ENCODE data around the gene BICDL1. TPM values are rescaled to one million over a fixed set of nuclear protein-coding genes. Genes with fewer than 3 reads are reported as not detected.
A peak's percentile ranks its signal among the peaks of the same experiment; 100 is the strongest.

The BICDL1 gene
- total and polyA plus RNA-seq, 10 donors: 4.5 to 16.0 (median 8.7) TPM

DNA sequence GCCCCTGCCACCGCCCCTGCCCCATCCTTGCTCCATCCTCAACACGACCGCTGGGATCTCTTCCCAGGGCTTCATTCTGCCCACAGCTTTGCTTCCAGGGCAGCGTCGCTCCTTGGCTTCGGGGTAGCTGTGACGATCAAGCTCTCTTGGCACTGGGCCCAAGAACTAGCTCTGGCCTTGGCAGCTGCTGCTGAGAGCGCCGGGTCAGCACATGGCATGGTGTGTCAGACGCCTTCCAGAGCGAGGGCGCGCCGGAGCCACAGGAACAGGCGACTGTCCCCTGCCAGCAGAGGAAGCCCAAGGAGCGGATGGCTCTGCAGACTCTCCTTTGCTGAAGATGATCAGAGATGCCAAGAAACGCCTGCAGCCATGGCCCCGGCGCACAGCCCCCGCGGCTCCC lies 111.6 kb downstream of the BICDL1 start:
- H3K4me3 ChIP-seq: peak overlapping the region in 1 of 8 donors; percentile 14
- no peaks in the 10 kb centered on the region for H3K9me3 ChIP-seq
- WGBS, 5 donors: 71 to 89% (median 75%) methylated on average over 15 to 21 of the region's 21 CpGs
- H3K27me3 ChIP-seq (replicated peaks in 1 of 7): no peaks in the 10 kb centered on the region
- TF ChIP-seq, protein P1, sequence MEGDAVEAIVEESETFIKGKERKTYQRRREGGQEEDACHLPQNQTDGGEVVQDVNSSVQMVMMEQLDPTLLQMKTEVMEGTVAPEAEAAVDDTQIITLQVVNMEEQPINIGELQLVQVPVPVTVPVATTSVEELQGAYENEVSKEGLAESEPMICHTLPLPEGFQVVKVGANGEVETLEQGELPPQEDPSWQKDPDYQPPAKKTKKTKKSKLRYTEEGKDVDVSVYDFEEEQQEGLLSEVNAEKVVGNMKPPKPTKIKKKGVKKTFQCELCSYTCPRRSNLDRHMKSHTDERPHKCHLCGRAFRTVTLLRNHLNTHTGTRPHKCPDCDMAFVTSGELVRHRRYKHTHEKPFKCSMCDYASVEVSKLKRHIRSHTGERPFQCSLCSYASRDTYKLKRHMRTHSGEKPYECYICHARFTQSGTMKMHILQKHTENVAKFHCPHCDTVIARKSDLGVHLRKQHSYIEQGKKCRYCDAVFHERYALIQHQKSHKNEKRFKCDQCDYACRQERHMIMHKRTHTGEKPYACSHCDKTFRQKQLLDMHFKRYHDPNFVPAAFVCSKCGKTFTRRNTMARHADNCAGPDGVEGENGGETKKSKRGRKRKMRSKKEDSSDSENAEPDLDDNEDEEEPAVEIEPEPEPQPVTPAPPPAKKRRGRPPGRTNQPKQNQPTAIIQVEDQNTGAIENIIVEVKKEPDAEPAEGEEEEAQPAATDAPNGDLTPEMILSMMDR (IDR thresholded peaks at IDR 0.05 in 8 of 11, conservative IDR thresholded peaks at IDR 0.05 in 3 of 11): no peak
- no peak for TF ChIP-seq POLR2A (IDR thresholded peaks at IDR 0.05)
- peak; percentile 51 to 76 (median 53) for TF ChIP-seq POLR2AphosphoS5 (IDR thresholded peaks at IDR 0.05)
- H3K36me3 ChIP-seq: peaks cover 0 to 100% (median 87%) of the 10 kb centered on the region in 6 donors
- peak overlapping the region in 6 of 8 donors; percentile 51 to 77 (median 65) for H3K27ac ChIP-seq
- no peak for DNase-seq
- intact Hi-C loops (cut with DNase I; ENCODE audit: low total_unique reads): no loop called here
- peaks cover 22 to 56% (median 40%) of the 10 kb centered on the region in 6 donors for H3K4me1 ChIP-seq

DNA sequence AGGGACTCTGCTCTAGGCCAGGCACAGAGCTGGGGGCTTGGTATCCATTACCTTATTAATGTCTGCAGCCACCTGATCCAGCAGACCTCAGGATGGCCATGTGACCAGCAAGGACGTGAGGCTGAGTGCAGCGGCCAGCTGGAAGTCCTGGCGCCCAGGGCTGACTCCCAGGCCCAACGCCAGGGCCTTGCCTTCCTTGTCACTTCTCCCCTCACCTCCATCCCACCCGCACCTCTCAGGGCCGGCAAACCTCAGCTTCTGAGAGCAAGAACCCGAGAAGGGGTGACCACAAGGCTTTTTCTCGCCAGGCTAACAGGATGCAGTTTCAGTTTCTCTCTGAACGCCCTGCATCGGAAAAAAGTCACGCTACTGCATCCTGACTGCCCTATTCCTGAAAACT lies 112.1 kb downstream of the BICDL1 start:
- Histone ChIP-seq H3K27ac (peak overlapping the region; percentile 36 to 77 (median 65)), H3K4me3 (peak overlapping the region in 2 of 8 donors; percentile 14 to 41), H3K36me3 (peaks cover 0 to 100% (median 84%) of the 10 kb centered on the region in 6 donors), H3K27me3 (replicated peaks in 1 of 7) (no peaks in the 10 kb centered on the region), H3K4me1 (peaks cover 22 to 61% (median 40%) of the 10 kb centered on the region in 6 donors), H3K9me3 (no peaks in the 10 kb centered on the region)
- TF ChIP-seq POLR2A (IDR thresholded peaks at IDR 0.05): no peak
- TF ChIP-seq, protein P1 (IDR thresholded peaks at IDR 0.05 in 8 of 11, conservative IDR thresholded peaks at IDR 0.05 in 3 of 11): no peak
- no peak for TF ChIP-seq POLR2AphosphoS5 (IDR thresholded peaks at IDR 0.05)
- intact Hi-C loops (cut with DNase I; ENCODE audit: low total_unique reads): no loop called here
- 22 to 48% (median 35%) methylated on average over 10 to 11 of the region's 11 CpGs for WGBS, 5 donors
- no peak for DNase-seq

DNA sequence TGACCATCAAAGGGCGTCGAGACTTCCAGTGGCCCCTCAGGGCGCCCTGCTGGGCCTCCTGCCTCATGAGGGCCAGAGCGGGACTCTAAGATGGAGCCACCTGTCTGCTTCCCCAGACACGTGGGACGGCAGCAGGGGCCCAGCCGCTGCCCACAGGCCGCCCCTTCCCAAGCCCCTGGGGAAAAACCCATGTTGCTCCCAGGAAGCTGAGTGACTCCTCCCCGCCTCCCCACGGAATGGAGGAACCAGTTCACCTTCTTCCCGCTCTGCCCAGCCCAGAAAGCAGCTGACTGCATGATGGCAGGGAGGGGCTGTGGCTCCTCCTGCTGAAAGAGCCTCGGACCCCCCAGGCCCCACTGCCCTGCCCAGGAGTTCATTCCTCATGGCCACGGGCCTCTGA lies 112.6 kb downstream of the BICDL1 start:
- no peaks in the 10 kb centered on the region for H3K27me3 ChIP-seq (replicated peaks in 1 of 7)
- no peak for DNase-seq
- H3K36me3 ChIP-seq: peaks cover 0 to 100% (median 82%) of the 10 kb centered on the region in 6 donors
- H3K27ac ChIP-seq: peak overlapping the region; percentile 36 to 77 (median 65)
- intact Hi-C loops (cut with DNase I; ENCODE audit: low total_unique reads): no loop called here
- H3K4me1 ChIP-seq: peaks cover 22 to 63% (median 40%) of the 10 kb centered on the region in 6 donors
- peak in 1 of 3 donors; percentile 15 for TF ChIP-seq POLR2AphosphoS5 (IDR thresholded peaks at IDR 0.05)
- TF ChIP-seq, protein P1 (IDR thresholded peaks at IDR 0.05 in 8 of 11, conservative IDR thresholded peaks at IDR 0.05 in 3 of 11): no peak
- H3K4me3 ChIP-seq: peak overlapping the region in 2 of 8 donors; percentile 14 to 41
- WGBS, 5 donors: 61 to 78% (median 67%) methylated on average over 5 to 13 of the region's 13 CpGs
- no peaks in the 10 kb centered on the region for H3K9me3 ChIP-seq

DNA sequence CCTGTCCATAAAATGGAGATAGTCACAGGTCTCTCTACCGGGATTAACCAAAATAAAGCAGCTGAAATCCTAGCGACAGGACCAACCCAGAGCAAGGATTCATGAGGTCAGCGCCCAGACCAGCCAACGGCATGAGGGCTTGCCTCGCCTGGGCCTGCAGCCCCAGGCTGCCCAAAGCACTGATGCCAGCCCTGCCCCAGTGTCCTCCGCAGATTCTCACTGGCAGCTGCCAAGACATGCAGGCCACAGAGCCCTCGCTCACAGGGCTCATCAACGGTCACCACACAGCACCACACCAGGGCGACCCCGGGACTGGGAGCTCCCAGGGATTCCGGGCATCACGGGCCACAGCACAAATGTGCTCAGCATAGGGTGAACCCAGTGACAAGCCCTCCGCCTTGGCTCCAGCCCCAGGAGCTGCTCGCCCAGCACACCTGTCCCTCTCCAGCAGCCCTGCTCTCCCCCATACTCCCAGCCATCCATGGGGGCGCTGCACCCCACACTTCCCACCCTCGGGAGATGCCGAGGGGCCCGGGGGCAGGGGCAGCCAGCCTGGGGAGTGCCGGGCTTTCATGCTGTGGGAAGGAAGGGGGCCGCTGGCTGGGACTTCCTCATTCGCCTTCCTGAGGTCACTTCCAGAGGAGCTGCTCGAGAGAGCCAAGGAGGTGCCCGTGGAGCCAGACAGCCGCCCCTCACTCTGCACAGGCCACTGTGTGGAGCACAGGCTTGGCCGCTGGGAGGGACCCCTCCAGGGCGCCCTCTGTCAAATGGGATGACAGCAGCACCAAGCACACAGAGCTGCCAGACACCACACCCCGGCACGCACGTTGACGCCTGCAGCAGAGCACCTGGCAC lies 113.4 kb downstream of the BICDL1 start:
- intact Hi-C loops (cut with DNase I; ENCODE audit: low total_unique reads): no loop called here
- peak in 1 of 3 donors; percentile 44 for TF ChIP-seq POLR2AphosphoS5 (IDR thresholded peaks at IDR 0.05)
- TF ChIP-seq, protein P1 (IDR thresholded peaks at IDR 0.05 in 8 of 11, conservative IDR thresholded peaks at IDR 0.05 in 3 of 11): no peak
- no peak for DNase-seq
- WGBS, 5 donors: 67 to 74% (median 70%) methylated on average over 18 to 30 of the region's 30 CpGs
- H3K4me1 ChIP-seq: peaks cover 22 to 63% (median 41%) of the 10 kb centered on the region in 6 donors
- peaks cover 0 to 100% (median 78%) of the 10 kb centered on the region in 6 donors for H3K36me3 ChIP-seq
- H3K4me3 ChIP-seq: peak overlapping the region in 1 of 8 donors; percentile 41
- H3K9me3 ChIP-seq: no peaks in the 10 kb centered on the region
- H3K27me3 ChIP-seq (replicated peaks in 1 of 7): no peaks in the 10 kb centered on the region
- H3K27ac ChIP-seq: peak overlapping the region in 7 of 8 donors; percentile 51 to 77 (median 67)
